Kidney (tissue), 14 donors: ENCODE data around the gene DMBX1. TPM values are rescaled to one million over a fixed set of nuclear protein-coding genes. Genes with fewer than 3 reads are reported as not detected.

Experiments
- DNase-seq, 5 donors: peaks; one replicate each; pipeline ENCODE4 v3.0.0-alpha.2; 2013 to 2020
- FAIRE-seq: peaks from 2 replicates; lab custom pipeline; 2012; peaks lifted over from hg19 to GRCh38; lab: Jason Lieb, UNC
- H3K27ac ChIP-seq, 2 donors: one replicate each; pipeline ENCODE4 v1.7.0; 2013; ENCODE audit warnings: low read depth in 2 of 2, low read length in 2 of 2, inconsistent platforms in 1 of 2
- H3K27me3 ChIP-seq: one replicate; pipeline ENCODE4 v1.7.1; 2013; ENCODE audit warnings: low read length, inconsistent platforms; ENCODE audit not compliant: control insufficient read depth, insufficient read depth
- H3K36me3 ChIP-seq, 3 donors: one replicate each; pipeline versions ENCODE4 v1.7.0 to v1.7.1; 2013; ENCODE audit warnings: low read length in 3 of 3, control low read depth in 1 of 3, inconsistent platforms in 1 of 3; ENCODE audit not compliant: insufficient read depth in 3 of 3, control insufficient read depth in 2 of 3
- H3K4me1 ChIP-seq, 3 donors: one replicate each; pipeline versions ENCODE4 v1.7.0 to v1.7.1; 2013; ENCODE audit warnings: low read length in 3 of 3, inconsistent platforms in 1 of 3, low read depth in 1 of 3; ENCODE audit not compliant: control insufficient read depth in 2 of 3, insufficient read depth in 2 of 3
- H3K4me3 ChIP-seq, 3 donors: one replicate each; pipeline versions ENCODE4 v1.7.0 to v1.8.1; 2013; ENCODE audit warnings: low read length in 3 of 3, control low read depth in 1 of 3, inconsistent platforms in 1 of 3
- H3K9ac ChIP-seq, 3 donors: one replicate each; pipeline versions ENCODE4 v1.7.0 to v1.7.1; 2013; ENCODE audit warnings: low read length in 3 of 3, control low read depth in 1 of 3, inconsistent platforms in 1 of 3
- H3K9me3 ChIP-seq, 3 donors: one replicate each; pipeline versions ENCODE4 v1.7.0 to v1.7.1; 2013; ENCODE audit warnings: low read length in 3 of 3, control low read depth in 1 of 3, inconsistent platforms in 1 of 3; ENCODE audit not compliant: control insufficient read depth in 2 of 3, insufficient read depth in 1 of 3
- intact Hi-C: fragments of 100-400 bp; cut with DNase I; formaldehyde crosslinking; loops from one replicate; pipeline ENCODE4 v1.11.1; 2022
- polyA plus RNA-seq: library from polyadenylated mRNA; stranded (reverse); fragments of 350-450 nt; fragmentation: Illumina TruSeq; extraction: RNeasy Lipid Tissue Mini Kit (QIAGEN cat#74804); gene quantifications from one replicate; pipeline ENCODE4 v1.2.3, GENCODE V29; 2014; ENCODE audit warnings: low read depth, low replicate concordance; ENCODE audit not compliant: insufficient read depth
- total RNA-seq: library from RNA; stranded (reverse); fragmentation: NEBNext Ultra II Directional; extraction: Animal tissue kit (Norgen Biotek cat#: 25700); gene quantifications from one replicate; pipeline ENCODE4 v1.2.1, GENCODE V29; 2021
- TF ChIP-seq, protein P1 (sequence below): IDR thresholded peaks from 3 replicates; pipeline ENCODE4 v1.5.1; 2012; ENCODE audit warnings: mild to moderate bottlenecking, moderate library complexity, borderline replicate concordance; ENCODE audit not compliant: insufficient read depth; ENCODE audit errors: extremely low read depth
- donor health status: control.
- donor health status: control.
- donor health status: control.
- donor health status: control.
- donor health status: control.
- donor health status: DM: yes; HTN: yes; CAD: no.
- donor health status: Normal renal cell carcinoma (clear cell type).

DMBX1 gene
- total and polyA plus RNA-seq, 2 donors from 2014 or later: not detected

DNA sequence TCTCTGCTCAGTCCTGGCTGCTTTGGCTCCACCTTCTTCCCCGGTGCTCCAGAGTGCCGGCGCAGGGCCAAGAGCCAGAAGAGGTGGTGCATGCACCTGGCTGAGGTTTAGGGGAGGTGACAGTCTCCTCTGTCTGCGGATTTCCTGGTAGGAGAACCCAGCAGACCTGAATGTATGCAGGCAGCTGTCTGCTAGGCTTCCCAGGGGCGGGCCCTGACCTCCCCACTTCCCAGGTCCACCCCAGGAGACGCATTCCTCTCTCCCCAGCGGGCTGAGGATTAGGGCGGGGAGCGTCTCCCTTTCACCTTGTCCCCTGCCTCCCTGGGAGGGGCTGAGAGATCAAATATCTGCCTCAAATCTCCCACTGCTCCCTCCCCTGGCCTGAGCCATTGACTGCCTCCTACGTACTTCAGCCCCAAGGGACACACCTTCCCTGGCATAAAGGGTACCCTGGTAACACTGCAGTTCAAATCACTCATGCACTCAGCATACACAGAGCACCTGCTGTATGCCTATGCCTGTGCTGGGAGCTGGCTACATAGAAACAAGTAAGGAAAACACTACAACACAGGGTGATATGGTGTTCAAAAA lies 27.5 kb downstream of the DMBX1 start:
- Histone ChIP-seq H3K9me3 (no peaks in the 10 kb centered on the region), H3K4me3 (no peak overlapping the region), H3K9ac (no peak overlapping the region), H3K4me1 (peaks cover 0 to 6% (median 0%) of the 10 kb centered on the region in 3 donors), H3K36me3 (no peaks in the 10 kb centered on the region), H3K27ac (no peak overlapping the region), H3K27me3 (peaks cover 4% of the 10 kb centered on the region)
- FAIRE-seq: no peak
- TF ChIP-seq, protein P1, sequence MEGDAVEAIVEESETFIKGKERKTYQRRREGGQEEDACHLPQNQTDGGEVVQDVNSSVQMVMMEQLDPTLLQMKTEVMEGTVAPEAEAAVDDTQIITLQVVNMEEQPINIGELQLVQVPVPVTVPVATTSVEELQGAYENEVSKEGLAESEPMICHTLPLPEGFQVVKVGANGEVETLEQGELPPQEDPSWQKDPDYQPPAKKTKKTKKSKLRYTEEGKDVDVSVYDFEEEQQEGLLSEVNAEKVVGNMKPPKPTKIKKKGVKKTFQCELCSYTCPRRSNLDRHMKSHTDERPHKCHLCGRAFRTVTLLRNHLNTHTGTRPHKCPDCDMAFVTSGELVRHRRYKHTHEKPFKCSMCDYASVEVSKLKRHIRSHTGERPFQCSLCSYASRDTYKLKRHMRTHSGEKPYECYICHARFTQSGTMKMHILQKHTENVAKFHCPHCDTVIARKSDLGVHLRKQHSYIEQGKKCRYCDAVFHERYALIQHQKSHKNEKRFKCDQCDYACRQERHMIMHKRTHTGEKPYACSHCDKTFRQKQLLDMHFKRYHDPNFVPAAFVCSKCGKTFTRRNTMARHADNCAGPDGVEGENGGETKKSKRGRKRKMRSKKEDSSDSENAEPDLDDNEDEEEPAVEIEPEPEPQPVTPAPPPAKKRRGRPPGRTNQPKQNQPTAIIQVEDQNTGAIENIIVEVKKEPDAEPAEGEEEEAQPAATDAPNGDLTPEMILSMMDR: no peak
- intact Hi-C loops: no loop called here
- peak in 4 of 5 donors; percentile 54 to 91 (median 60) for DNase-seq

DNA sequence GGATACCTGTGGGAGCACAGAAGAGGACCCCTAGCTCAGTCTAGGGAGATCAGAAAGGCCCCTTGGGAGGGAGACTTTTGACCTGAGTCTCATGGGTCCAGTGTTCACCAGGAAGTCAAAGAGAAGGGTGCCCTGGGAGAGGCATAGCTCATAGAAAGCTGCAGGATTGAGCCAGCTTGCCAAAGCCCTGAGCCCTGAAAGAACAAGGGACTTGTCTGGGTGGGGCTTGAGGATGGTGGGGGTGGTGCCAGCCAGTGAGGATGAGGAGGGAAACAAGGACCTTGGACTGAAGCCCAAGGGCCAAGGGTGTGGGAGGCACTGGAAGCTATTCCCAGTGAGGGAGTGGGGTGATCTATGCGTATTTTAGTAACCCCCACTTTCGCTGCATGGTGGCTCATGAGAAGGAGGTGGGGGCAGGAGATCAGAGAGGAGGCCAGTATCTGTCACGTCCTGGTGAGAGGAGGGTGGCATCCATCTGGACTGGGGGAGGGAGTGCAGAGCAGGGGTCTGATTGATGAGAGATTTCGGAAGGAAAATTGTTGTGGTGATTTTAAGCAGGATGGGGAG lies 28.4 kb downstream of the DMBX1 start:
- Histone ChIP-seq H3K27me3 (peaks cover 4% of the 10 kb centered on the region), H3K27ac (no peak overlapping the region), H3K9me3 (no peaks in the 10 kb centered on the region), H3K36me3 (no peaks in the 10 kb centered on the region), H3K9ac (no peak overlapping the region), H3K4me3 (no peak overlapping the region), H3K4me1 (peaks cover 0 to 6% (median 0%) of the 10 kb centered on the region in 3 donors)
- DNase-seq: peak in 1 of 5 donors; percentile 37
- TF ChIP-seq, protein P1: no peak
- FAIRE-seq: no peak
- intact Hi-C loops: no loop called here

DNA sequence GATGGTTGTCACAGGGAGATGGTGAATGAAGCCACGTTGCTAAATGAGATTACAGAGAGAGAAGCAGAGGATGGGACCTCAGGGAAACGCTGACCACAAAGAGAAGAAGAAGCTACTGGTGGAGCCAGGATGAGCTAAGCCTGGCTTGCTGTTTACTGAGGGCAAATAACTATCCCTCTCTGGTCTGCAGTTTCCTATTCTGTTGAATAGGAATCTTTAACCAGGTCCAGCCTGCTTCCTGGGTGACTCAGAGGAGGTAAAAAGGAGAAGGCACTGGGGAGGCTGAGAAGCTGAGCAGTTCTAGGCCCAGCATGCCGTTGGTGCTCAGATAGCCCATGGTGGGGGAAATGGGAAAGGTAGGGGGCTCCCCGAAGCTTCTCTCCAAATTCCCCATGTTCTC lies 29.6 kb downstream of the DMBX1 start:
- DNase-seq (peak in 1 of 5 donors; percentile 8), FAIRE-seq (no peak)
- Histone ChIP-seq H3K27ac (no peak overlapping the region), H3K4me1 (peaks cover 0 to 6% (median 0%) of the 10 kb centered on the region in 3 donors), H3K36me3 (no peaks in the 10 kb centered on the region), H3K4me3 (no peak overlapping the region), H3K9me3 (no peaks in the 10 kb centered on the region), H3K27me3 (peaks cover 4% of the 10 kb centered on the region), H3K9ac (no peak overlapping the region)
- intact Hi-C loops: no loop called here
- TF ChIP-seq, protein P1: no peak
